ENCODE results near the gene TMEM202.

GRCh38 chr15:72377331-72377730 lies 20.8 kb upstream of the TMEM202 start:
- TF ChIP-seq CTCF (IDR thresholded peaks at IDR 0.05) (no peak), EZH2 (IDR thresholded peaks at IDR 0.05; ENCODE audit: borderline replicate concordance, insufficient read depth, low read depth, low read length, poor library complexity, severe bottlenecking) (no peak)

Measured in B cell (primary cell).